Endometrial microvascular endothelial cells (primary cell): ENCODE results near the gene YY1. TPM values are rescaled to one million over a fixed set of nuclear protein-coding genes. Genes with fewer than 3 reads are reported as not detected.
"Not testable (repeated sequence)": the region's sequence is repeated elsewhere in the genome, so short reads cannot be mapped to it uniquely, and the experiment has no call there.

ENCODE experiments used
- in situ Hi-C: cut with HindIII; loops from 2 replicates; pipeline ENCODE4 v1.10.0; 2017; ENCODE audit warnings: low sequenced_read_pairs, low pct_unique_long_range_greater_than_20kb; ENCODE audit errors: inconsistent ontology term
- total RNA-seq: library from RNA; depleted of rRNA; stranded (reverse); fragments of >200 nt; gene quantifications from one replicate; pipeline ENCODE4 v1.2.3, GENCODE V29; 2015; ENCODE audit errors: inconsistent ontology term

Gene YY1
- total RNA-seq, 1 donor from 2014 or later, result 37.0 TPM

DNA sequence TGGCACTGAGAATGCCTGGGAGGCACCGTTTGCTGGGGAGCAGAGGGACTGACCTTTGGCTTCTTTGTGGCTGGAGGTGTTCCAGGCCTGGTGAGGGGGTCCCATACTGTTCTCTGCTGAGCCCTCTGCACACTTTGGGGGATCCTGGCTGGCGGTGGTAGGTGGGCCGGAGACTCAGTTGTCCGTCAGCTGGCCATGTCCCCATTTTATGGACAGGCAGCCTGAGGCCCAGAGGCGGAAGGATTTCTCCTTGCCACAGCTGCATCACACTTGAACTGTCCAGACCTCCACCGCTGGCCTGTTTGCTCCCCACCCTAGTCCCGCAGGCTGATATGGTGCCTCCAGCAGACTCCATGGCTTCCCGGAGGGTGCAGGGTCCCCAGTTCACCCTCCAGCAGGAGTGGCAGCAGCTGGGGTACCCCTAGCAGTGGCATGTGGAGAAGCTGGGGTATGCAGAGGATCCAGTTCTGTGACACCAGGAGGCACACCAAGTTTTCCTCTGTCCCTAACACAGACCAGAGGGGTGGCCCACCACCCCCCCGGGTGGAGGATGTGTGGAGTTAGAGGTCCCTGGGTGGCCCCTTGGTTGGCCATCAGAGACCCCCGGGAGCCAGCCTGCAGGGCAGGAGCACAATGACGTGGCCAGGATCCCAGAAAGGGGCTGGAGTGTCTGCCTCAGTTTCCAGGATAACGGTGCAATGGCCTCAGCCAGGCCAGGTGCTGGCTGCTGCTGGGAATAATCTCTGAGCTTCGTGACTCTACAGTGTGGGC lies 52.5 kb downstream of the YY1 start:
- in situ Hi-C loops, result no loop called here

DNA sequence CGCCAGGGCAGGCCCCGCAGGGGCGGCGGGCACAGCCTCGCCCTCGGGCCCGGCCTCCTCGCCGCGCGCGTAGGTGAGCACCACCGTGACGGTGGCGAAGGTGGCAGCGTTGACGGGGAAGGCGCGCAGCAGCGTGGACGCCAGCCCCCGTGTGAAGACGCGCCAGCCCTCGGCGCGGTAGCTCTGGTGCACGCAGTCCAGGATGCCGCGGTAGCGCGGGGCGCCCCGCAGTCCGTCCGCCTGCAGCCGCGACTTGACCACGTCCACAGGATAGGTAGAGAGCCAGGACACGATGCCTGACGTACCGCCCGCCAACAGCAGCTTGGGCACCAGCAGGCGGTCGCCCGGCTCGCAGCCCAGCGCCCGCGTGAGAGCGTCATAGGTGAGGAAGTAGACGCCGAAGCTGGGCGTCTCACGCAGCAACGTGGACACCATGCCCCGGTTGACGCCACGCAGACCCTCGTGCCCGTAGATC lies 53.4 kb downstream of the YY1 start:
- in situ Hi-C loops, result no loop called here

DNA sequence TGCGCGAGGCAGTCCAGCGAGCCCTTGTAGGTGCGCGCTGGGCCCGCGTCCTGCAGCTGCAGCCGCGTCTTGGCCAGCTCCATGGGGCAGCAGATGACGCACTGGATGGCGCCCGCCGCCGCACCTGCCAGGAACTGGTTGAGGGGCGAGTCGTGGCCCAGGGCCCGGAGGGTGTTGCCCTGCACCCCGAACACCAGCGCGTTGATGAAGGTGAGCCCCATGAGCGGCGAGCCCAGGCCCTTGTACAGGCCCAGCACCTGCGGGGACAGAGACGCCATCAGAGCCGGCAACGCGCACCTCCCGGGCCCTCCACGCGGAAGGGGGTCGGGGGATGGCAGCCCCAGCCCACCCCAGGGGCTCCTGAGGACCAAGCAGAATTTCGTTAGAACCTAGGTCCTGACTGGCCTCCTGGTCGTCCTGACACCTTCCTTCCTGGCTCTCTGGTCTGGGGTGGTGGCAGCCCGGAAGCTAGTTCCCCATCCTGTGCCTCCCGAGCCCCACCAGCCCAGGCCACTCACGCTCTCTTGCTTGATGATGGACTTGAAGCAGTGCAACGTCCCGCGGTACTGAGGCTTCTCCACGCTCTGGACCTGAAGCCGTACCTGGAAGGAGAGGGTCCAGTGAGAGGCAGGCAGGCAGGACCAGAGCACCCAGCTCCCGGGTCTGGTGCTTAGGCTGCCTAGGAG lies 54.0 kb downstream of the YY1 start:
- in situ Hi-C loops, result no loop called here

DNA sequence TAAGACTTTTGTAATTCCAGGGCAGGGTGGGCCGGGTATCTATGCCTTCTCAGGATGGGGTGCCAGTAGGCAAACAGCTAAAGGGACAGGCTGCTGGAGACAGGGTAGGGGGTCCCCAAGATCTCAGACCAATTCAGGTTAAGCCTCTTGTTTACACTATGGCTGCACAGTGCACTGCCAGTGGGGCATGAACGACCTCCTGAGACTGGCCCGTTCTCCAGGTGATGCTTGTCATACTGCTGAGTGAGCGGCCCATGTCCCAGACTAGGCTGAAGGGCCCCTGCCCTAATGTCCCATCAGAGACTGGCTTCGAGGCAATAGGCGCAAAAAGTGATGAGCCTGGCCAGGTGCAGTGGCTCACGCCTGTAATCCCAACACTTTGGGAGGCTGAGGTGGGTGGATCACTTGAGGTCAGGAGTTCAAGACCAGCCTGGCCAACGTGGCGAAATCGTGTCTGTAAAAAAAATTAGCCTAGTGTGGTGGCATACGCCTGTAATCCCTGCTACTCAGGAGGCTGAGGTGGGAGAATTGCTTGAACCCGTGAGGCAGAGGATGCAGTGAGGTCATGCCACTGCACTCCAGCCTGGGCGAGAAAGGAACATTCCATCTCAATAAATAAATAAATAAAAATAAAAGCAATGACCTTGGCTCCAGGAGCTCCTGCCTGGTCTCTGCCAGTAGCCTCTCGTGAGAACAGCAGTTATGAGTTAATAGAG lies 54.7 kb downstream of the YY1 start:
- in situ Hi-C loops, result no loop called here

DNA sequence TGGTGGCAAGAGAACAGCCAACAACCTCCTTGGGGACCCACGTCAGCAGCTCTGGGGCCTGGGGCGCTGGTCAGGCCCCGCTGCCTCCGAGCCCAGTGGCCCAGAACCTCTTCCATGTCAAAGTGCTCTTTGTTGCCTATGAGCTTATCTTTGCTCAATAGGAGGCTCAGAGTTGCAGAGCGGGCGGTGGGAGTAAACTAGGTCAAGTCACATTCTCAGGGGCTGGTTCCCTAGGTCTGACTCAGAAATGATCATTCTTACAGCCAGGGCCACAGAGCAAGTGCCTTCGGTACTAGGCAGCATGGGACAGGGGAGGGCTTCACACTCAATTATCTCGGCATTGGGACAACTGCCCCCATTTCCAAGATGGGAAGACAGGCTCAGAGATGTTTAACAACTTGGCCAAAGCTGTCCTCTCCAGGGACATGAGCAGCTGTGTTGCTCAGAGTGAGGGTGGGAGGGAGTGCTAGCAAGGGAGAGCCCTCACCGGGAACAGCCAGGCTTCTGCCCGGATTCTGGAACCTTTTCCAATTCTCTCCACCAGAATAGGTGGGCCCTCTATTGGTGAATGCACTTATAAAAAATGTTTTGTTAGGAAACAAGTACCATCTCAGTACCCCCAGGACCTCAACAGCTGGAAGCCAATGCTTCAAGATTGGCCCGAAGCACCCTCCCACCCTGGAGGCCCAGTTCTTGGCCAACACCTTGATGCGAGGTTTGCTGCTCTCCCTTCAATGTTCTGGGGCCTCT lies 55.4 kb downstream of the YY1 start:
- in situ Hi-C loops, result no loop called here

- in situ Hi-C loops, result no loop called here
These were observed 56.0 kb downstream of the YY1 start for GRCh38 chr14:100294963-100295330.

DNA sequence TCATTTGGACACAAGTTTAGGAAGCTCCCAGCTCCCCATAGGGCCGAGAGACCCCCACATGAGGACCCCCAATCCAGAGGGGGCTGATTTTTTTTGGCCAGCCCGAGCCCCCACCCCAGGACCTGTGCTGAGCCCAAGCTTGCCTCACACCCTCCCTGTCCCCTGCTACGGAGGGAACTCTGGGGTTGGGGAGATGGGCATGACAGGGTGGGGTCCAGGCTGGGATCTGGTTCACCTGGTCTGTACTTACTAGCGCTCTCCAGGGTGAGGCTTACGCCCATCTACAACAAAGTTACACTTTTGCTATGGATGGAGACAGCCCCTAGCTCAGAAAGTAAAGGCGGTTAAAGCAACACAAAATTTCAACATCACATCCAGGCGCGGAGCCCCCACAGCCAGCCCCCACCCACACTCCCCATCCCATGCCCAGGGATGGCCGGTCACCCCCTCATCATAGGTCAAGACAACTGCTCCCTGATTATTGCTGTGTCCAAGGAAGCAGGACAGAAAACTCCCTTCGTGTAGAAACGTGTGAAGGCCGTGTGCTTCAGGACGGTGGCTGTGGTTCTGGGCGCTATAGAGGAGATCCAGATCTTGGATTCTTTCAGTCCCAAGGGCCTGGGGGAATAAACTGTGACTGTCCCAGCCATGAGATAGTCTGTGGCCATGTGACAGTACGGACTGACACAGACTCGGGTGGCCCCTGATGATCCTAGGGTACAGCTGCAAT lies 56.6 kb downstream of the YY1 start:
- in situ Hi-C loops, result no loop called here

GRCh38 chr14:100296106-100296651 lies 57.2 kb downstream of the YY1 start:
- in situ Hi-C loops, result no loop called here

- in situ Hi-C loops, result not testable (repeated sequence)
These were observed 57.8 kb downstream of the YY1 start for GRCh38 chr14:100296729-100297128.

- in situ Hi-C loops, result no loop called here
These were observed 58.7 kb downstream of the YY1 start for GRCh38 chr14:100297320-100298300.

DNA sequence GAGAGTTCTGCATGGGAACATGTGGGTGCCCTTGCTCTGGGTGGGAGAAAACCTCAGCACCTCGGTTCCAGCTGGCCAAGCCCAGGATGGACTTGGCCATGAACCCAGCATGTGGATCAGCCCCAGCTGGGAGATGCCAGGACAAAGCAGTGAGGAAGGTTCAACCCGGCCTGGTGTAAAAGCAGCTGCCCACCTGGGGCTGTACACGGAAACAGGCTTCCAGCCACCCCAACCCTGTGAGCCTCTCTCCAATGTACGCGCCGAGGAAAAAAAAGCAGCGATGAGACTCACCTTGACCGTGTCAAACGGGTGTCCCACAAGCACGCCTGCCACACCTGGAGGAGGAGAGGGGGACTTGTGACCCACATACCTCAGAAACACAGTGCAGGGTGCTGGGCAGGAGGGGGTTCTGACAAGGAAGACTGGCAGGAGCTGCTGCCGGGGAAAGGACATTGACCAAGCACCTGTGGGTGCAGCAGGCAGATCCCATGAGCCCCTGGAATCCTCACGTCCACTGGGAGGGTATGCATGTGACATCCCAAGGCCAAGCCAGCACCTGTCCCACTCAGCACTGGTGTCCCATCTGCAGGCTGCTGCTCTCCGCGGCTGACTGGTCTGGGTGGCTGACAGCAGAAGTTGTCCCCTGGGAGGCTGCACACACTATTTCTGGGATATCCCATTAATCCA lies 59.8 kb downstream of the YY1 start:
- in situ Hi-C loops, result no loop called here

GRCh38 chr14:100299238-100299560 lies 60.3 kb downstream of the YY1 start:
- in situ Hi-C loops, result no loop called here

DNA sequence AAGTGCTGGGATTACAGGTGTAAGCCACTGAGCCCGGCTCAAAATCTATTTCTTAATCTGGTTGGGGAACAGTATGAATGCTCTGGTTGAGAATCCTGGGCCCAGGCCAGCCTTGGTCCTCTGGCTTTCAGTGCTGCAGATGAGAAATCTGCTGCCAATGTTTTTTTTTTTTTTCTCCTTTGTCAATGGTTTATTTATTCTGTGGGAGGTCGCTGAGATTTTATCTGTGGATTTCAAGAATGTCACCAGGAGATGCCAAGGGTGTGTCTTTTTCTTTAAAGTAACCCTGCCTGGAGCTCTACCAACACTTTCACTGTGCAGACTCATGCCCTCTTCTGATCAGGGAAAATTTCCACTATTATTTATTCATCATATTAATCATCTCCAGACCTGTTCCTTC lies 63.7 kb downstream of the YY1 start:
- in situ Hi-C loops, result no loop called here

GRCh38 chr14:100303179-100303578 lies 64.2 kb downstream of the YY1 start:
- in situ Hi-C loops, result no loop called here

- in situ Hi-C loops, result no loop called here
These were observed 65.0 kb downstream of the YY1 start for GRCh38 chr14:100303925-100304324.

- in situ Hi-C loops, result no loop called here
These were observed 65.9 kb downstream of the YY1 start for GRCh38 chr14:100304825-100305323.
